Transverse colon (tissue), 3 donors: ENCODE data around the gene GPR143.

Source experiments
- CTCF ChIP-seq, 5 experiments: fragments of 200-600 bp in 3 of 5; fragments of 450-650 bp in 2 of 5; sonication (generic) in 3 of 5; IDR thresholded peaks; 1 replicate in 2 of 5; 2 replicates in 3 of 5; pipeline ENCODE4 v1.5.1; 2016 to 2017; ENCODE audit warnings: antibody characterized with exemption in 5 of 5, inconsistent platforms in 3 of 5, mild to moderate bottlenecking in 2 of 5, moderate library complexity in 1 of 5
- POLR2A ChIP-seq: fragments of 450-650 bp; IDR thresholded peaks from one replicate; pipeline ENCODE4 v1.6.1; 2016; ENCODE audit warnings: antibody characterized with exemption, mild to moderate bottlenecking, moderate library complexity

- TF ChIP-seq POLR2A (no peak), CTCF (IDR thresholded peaks at IDR 0.05) (no peak)
Measured at GRCh38 chrX:9785944-9786797, 20.5 kb upstream of the GPR143 start, which contains the start of gene SHROOM2.
